H9 (cell line): ENCODE measurements around the gene RASGRF1. TPM values are rescaled to one million over a fixed set of nuclear protein-coding genes. Genes with fewer than 3 reads are reported as not detected.
"Not testable (repeated sequence)": the region's sequence is repeated elsewhere in the genome, so short reads cannot be mapped to it uniquely, and the experiment has no call there.

Experiments
- DNase-seq: peaks from one replicate; pipeline ENCODE4 v3.0.0-alpha.2; 2017
- H2AFZ ChIP-seq: one replicate; pipeline ENCODE4 v1.6.1; 2013; ENCODE audit warnings: mild to moderate bottlenecking, low read length, control low read depth, moderate library complexity
- H2AK5ac ChIP-seq: 2 replicates; pipeline ENCODE4 v1.6.1; 2013; ENCODE audit warnings: low read length, control low read depth, mixed read lengths; ENCODE audit not compliant: insufficient read length
- H2BK120ac ChIP-seq: one replicate; pipeline ENCODE4 v1.6.1; 2013; ENCODE audit warnings: low read depth, mild to moderate bottlenecking, low read length, control low read depth, inconsistent platforms; ENCODE audit not compliant: poor library complexity, severe bottlenecking
- H2BK12ac ChIP-seq: 2 replicates; pipeline ENCODE4 v1.6.1; 2013; ENCODE audit warnings: low read length, control low read depth, mixed read lengths, low read depth; ENCODE audit not compliant: insufficient read length
- H2BK15ac ChIP-seq: 2 replicates; pipeline ENCODE4 v1.6.1; 2013; ENCODE audit warnings: low read depth, low read length, control low read depth
- H2BK20ac ChIP-seq: one replicate; pipeline ENCODE4 v1.6.1; 2013; ENCODE audit warnings: low read depth, mild to moderate bottlenecking, low read length, control low read depth, inconsistent platforms; ENCODE audit not compliant: poor library complexity, severe bottlenecking
- H2BK5ac ChIP-seq: 2 replicates; pipeline ENCODE4 v1.6.1; 2013; ENCODE audit warnings: low read length, control low read depth, mixed read lengths; ENCODE audit not compliant: insufficient read length
- H3K14ac ChIP-seq: 2 replicates; pipeline ENCODE4 v1.6.1; 2013; ENCODE audit warnings: low read length, control low read depth; ENCODE audit not compliant: insufficient read depth
- H3K18ac ChIP-seq: 2 replicates; pipeline ENCODE4 v1.6.1; 2013; ENCODE audit warnings: low read depth, mild to moderate bottlenecking, mixed read lengths, low read length, control low read depth; ENCODE audit not compliant: insufficient read length
- H3K23ac ChIP-seq: 2 replicates; pipeline ENCODE4 v1.6.1; 2013; ENCODE audit warnings: low read length, control low read depth, mixed read lengths, low read depth; ENCODE audit not compliant: insufficient read length
- H3K23me2 ChIP-seq: 2 replicates; pipeline ENCODE4 v1.6.1; 2013; ENCODE audit warnings: low read depth, mild to moderate bottlenecking, mixed read lengths, low read length, control low read depth; ENCODE audit not compliant: insufficient read length, poor library complexity, severe bottlenecking
- H3K27ac ChIP-seq: 2 replicates; pipeline ENCODE4 v1.5.1; 2013; ENCODE audit warnings: low read length, control low read depth, mixed read lengths, low read depth; ENCODE audit not compliant: insufficient read length
- H3K27me3 ChIP-seq: 2 replicates; pipeline ENCODE4 v1.6.1; 2013; ENCODE audit warnings: low read length, control low read depth, inconsistent platforms; ENCODE audit not compliant: insufficient read depth
- H3K4ac ChIP-seq: 2 replicates; pipeline ENCODE4 v1.6.1; 2013; ENCODE audit warnings: low read depth, mild to moderate bottlenecking, control low read depth, inconsistent platforms, low read length, moderate library complexity
- H3K4me1 ChIP-seq: 2 replicates; pipeline ENCODE4 v1.6.1; 2013; ENCODE audit warnings: low read length, control low read depth, inconsistent platforms; ENCODE audit not compliant: insufficient read depth
- H3K4me2 ChIP-seq: 2 replicates; pipeline ENCODE4 v1.6.1; 2013; ENCODE audit warnings: low read length, control low read depth, mixed read lengths; ENCODE audit not compliant: insufficient read length, insufficient read depth
- H3K56ac ChIP-seq: 2 replicates; pipeline ENCODE4 v1.6.1; 2013; ENCODE audit warnings: low read depth, mild to moderate bottlenecking, mixed read lengths, low read length, control low read depth; ENCODE audit not compliant: insufficient read length
- H3K79me1 ChIP-seq: 2 replicates; pipeline ENCODE4 v1.6.1; 2013; ENCODE audit warnings: low read depth, mild to moderate bottlenecking, moderate library complexity, low read length, control low read depth, inconsistent platforms; ENCODE audit not compliant: insufficient read depth, poor library complexity, severe bottlenecking
- H3K79me2 ChIP-seq: 2 replicates; pipeline ENCODE4 v1.6.1; 2013; ENCODE audit warnings: low read length, control low read depth, inconsistent platforms; ENCODE audit not compliant: insufficient read depth
- H3K9ac ChIP-seq: 2 replicates; pipeline ENCODE4 v1.6.1; 2013; ENCODE audit warnings: low read length, control low read depth, mixed read lengths; ENCODE audit not compliant: insufficient read length; ENCODE audit errors: extremely low read depth
- H3K9me3 ChIP-seq: one replicate; pipeline ENCODE4 v1.6.1; 2013; ENCODE audit warnings: low read depth, low read length, inconsistent platforms; ENCODE audit not compliant: control insufficient read depth
- H3T11ph ChIP-seq: one replicate; pipeline ENCODE4 v1.6.1; 2013; ENCODE audit warnings: mild to moderate bottlenecking, low read length, control low read depth, inconsistent platforms
- H4K20me1 ChIP-seq: one replicate; pipeline ENCODE4 v1.6.1; 2013; ENCODE audit not compliant: control insufficient read depth, insufficient read length, insufficient read depth
- H4K5ac ChIP-seq: 2 replicates; pipeline ENCODE4 v1.6.1; 2013; ENCODE audit warnings: low read depth, mild to moderate bottlenecking, mixed read lengths, low read length, control low read depth; ENCODE audit not compliant: insufficient read length
- H4K8ac ChIP-seq: replicated peaks from 2 replicates; pipeline ENCODE4 v1.6.1; 2013; ENCODE audit warnings: low read length, control low read depth, mixed read lengths, low read depth; ENCODE audit not compliant: insufficient read length
- H4K91ac ChIP-seq: 2 replicates; pipeline ENCODE4 v1.6.1; 2013; ENCODE audit warnings: low read depth, mild to moderate bottlenecking, moderate library complexity, mixed read lengths, low read length, control low read depth; ENCODE audit not compliant: insufficient read length
- H3K27ac Mint-ChIP-seq, 3 experiments: 2 replicates in 2 of 3; 3 replicates in 1 of 3; pipeline ENCODE4 v1.8.0; 2020 to 2021; ENCODE audit warnings: mixed read lengths in 3 of 3, mild to moderate bottlenecking in 1 of 3, moderate library complexity in 1 of 3
- H3K27me3 Mint-ChIP-seq: 2 replicates; pipeline ENCODE4 v1.8.0; 2021; ENCODE audit warnings: low read depth, mild to moderate bottlenecking, moderate library complexity, mixed read lengths
- H3K36me3 Mint-ChIP-seq, 3 experiments: 2 replicates in 2 of 3; 3 replicates in 1 of 3; pipeline ENCODE4 v1.8.0; 2020 to 2021; ENCODE audit warnings: low read depth in 3 of 3, mixed read lengths in 3 of 3; ENCODE audit not compliant: insufficient read depth in 1 of 3
- H3K4me1 Mint-ChIP-seq, 2 experiments: 2 replicates each; pipeline ENCODE4 v1.8.0; 2020; ENCODE audit warnings: mixed read lengths in 2 of 2
- H3K4me3 Mint-ChIP-seq, 2 experiments: 2 replicates in 1 of 2; 3 replicates in 1 of 2; pipeline ENCODE4 v1.8.0; 2020 to 2021; ENCODE audit warnings: mild to moderate bottlenecking in 2 of 2, mixed read lengths in 2 of 2, moderate library complexity in 1 of 2
- H3K9me3 Mint-ChIP-seq, 2 experiments: 2 replicates in 1 of 2; 3 replicates in 1 of 2; pipeline ENCODE4 v1.8.0; 2020; ENCODE audit warnings: mild to moderate bottlenecking in 2 of 2, mixed read lengths in 2 of 2, moderate library complexity in 1 of 2
- WGBS: extraction: QIAGEN DNeasy Blood & Tissue Kit; methylation state at CpG from one replicate; pipeline ENCODE4 v1.1.7; 2013; ENCODE audit warnings: missing lambda C conversion rate, low lambda C conversion rate, mixed read lengths; ENCODE audit not compliant: insufficient read length; ENCODE audit errors: extremely low coverage; 5-methylcytosine and 5-hydroxymethylcytosine counted together
- total RNA-seq: library from RNA; stranded (reverse); gene quantifications from 2 replicates; pipeline ENCODE4 v1.2.1, GENCODE V29; 2021
- TF ChIP-seq, protein P1 (sequence below): fragments of 200-600 bp; sonication (generic); conservative IDR thresholded peaks from 3 replicates; pipeline ENCODE4 v1.8.0; 2021; ENCODE audit warnings: antibody characterized with exemption, mild to moderate bottlenecking

The RASGRF1 gene
- total RNA-seq, 1 experiment from 2014 or later = 0.48 TPM

DNA sequence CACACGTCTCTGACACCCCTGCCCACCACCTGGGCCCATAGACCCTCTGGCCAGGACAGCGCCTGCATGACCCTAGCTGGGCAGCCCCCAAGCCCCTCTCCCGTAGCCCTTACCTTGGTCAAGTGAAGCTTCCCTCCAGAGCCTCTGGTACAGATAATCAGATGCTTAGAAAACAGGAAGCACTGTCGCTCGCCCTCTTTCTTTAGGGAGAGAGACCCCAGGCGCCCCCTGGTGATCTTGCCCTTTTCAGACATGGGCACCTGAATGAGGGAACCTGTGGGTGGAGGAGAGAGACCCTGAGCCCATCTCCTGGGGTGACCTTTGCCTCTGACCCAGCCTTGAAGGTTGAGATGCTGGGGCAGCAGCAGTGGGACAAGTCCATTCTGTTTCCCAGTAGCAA is 65.4 kb downstream of the RASGRF1 start:
- Histone ChIP-seq H3K27me3 (no peaks in the 10 kb centered on the region), H3K9me3 (no peaks in the 10 kb centered on the region), H2BK20ac (no peak overlapping the region), H2BK5ac (no peak overlapping the region), H3K14ac (no peak overlapping the region), H3K23me2 (no peaks in the 10 kb centered on the region), H2BK15ac (no peak overlapping the region), H2AFZ (no peak overlapping the region), H3K18ac (no peak overlapping the region), H4K5ac (no peak overlapping the region), H3K9ac (no peak overlapping the region), H3K4ac (no peak overlapping the region), H4K20me1 (no peaks in the 10 kb centered on the region), H3K23ac (no peak overlapping the region), H2BK120ac (no peak overlapping the region), H4K8ac (no peak overlapping the region), H3K27ac (no peak overlapping the region), H3K4me2 (no peak overlapping the region), H3K56ac (no peak overlapping the region), H3K4me1 (no peaks in the 10 kb centered on the region), H4K91ac (no peak overlapping the region), H3K79me1 (no peaks in the 10 kb centered on the region), H3K79me2 (no peaks in the 10 kb centered on the region), H2AK5ac (no peak overlapping the region), H3T11ph (no peak overlapping the region), H2BK12ac (no peak overlapping the region)
- H3K27me3 Mint-ChIP-seq = peaks cover 3% of the 10 kb centered on the region
- H3K36me3 Mint-ChIP-seq = peaks cover 2 to 12% (median 4%) of the 10 kb centered on the region in 3 experiments; a peak in 4 of 7 replicates
- H3K4me1 Mint-ChIP-seq = peaks cover 4 to 6% of the 10 kb centered on the region in 2 experiments; a peak in 3 of 4 replicates
- no peak for DNase-seq
- H3K9me3 Mint-ChIP-seq = peaks cover 10 to 16% of the 10 kb centered on the region in 2 experiments
- no peak overlapping the region for H3K4me3 Mint-ChIP-seq
- WGBS = no CpG with 5 or more reads among the region's 6 CpGs
- TF ChIP-seq, protein P1, sequence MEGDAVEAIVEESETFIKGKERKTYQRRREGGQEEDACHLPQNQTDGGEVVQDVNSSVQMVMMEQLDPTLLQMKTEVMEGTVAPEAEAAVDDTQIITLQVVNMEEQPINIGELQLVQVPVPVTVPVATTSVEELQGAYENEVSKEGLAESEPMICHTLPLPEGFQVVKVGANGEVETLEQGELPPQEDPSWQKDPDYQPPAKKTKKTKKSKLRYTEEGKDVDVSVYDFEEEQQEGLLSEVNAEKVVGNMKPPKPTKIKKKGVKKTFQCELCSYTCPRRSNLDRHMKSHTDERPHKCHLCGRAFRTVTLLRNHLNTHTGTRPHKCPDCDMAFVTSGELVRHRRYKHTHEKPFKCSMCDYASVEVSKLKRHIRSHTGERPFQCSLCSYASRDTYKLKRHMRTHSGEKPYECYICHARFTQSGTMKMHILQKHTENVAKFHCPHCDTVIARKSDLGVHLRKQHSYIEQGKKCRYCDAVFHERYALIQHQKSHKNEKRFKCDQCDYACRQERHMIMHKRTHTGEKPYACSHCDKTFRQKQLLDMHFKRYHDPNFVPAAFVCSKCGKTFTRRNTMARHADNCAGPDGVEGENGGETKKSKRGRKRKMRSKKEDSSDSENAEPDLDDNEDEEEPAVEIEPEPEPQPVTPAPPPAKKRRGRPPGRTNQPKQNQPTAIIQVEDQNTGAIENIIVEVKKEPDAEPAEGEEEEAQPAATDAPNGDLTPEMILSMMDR = peak; percentile 53; the same call in 2 of the 3 replicates
- H3K27ac Mint-ChIP-seq = no peak overlapping the region

DNA sequence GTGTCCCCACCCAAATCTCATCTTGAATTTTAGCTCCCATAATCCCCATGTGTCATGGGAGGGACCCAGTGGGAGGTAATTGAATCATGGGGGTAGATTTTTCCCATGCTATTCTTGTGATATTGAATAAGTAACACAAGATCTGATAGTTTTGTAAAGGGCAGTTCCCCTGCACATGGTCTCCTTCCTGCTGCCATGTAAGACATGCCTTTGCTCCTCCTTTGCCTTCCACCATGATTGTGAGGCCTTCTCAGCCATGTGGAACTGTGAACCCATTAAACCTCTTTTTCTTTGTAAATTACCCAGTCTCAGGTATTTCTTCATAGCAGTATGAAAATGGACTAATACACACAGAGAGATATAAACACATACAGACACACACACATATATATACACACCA is 66.1 kb downstream of the RASGRF1 start:
- H3K36me3 Mint-ChIP-seq = peaks cover 2 to 12% (median 4%) of the 10 kb centered on the region in 3 experiments; a peak in 4 of 7 replicates
- H3K14ac ChIP-seq, H3K4ac ChIP-seq, H2BK120ac ChIP-seq, H4K20me1 ChIP-seq, H3K23ac ChIP-seq, H3K4me1 Mint-ChIP-seq, H3K18ac ChIP-seq, H4K91ac ChIP-seq, H3K4me3 Mint-ChIP-seq, DNase-seq, H2BK20ac ChIP-seq, H3K27me3 Mint-ChIP-seq, H3T11ph ChIP-seq, H4K5ac ChIP-seq, H3K27ac Mint-ChIP-seq, H3K27ac ChIP-seq, H3K4me2 ChIP-seq, H3K56ac ChIP-seq, H3K79me2 ChIP-seq, H2AK5ac ChIP-seq, H3K9ac ChIP-seq, H3K27me3 ChIP-seq, H2BK12ac ChIP-seq, H2BK5ac ChIP-seq, H4K8ac ChIP-seq, H2BK15ac ChIP-seq, H3K4me1 ChIP-seq, H3K23me2 ChIP-seq, H3K9me3 ChIP-seq, H3K79me1 ChIP-seq, H2AFZ ChIP-seq: not testable (repeated sequence)
- H3K9me3 Mint-ChIP-seq = peaks cover 10 to 16% of the 10 kb centered on the region in 2 experiments
